Activated CD8-positive, alpha-beta memory T cell treated with anti-CD3 and anti-CD28 coated beads, Interleukin-2, amount 50 U/mL, for 1 hour (primary cell): ENCODE results near the gene PIH1D1.

Experiments
- DNase-seq: peaks from one replicate; pipeline ENCODE4 v3.0.0-alpha.2; 2020; ENCODE audit errors: extremely low read depth

Gene PIH1D1

GRCh38 chr19:49434907-49435583 lies 16.6 kb downstream of the PIH1D1 start:
- DNase-seq = no peak

- DNase-seq = no peak
These were observed 18.2 kb downstream of the PIH1D1 start for GRCh38 chr19:49433240-49433901.

GRCh38 chr19:49432141-49433073 lies 19.2 kb downstream of the PIH1D1 start:
- DNase-seq = no peak

GRCh38 chr19:49431330-49431749 lies 20.3 kb downstream of the PIH1D1 start:
- DNase-seq = no peak

- no peak for DNase-seq
These were observed 20.8 kb downstream of the PIH1D1 start for GRCh38 chr19:49430678-49431329.

- no peak for DNase-seq
These were observed 21.4 kb downstream of the PIH1D1 start for GRCh38 chr19:49430172-49430677.

- no peak for DNase-seq
These were observed 22.8 kb downstream of the PIH1D1 start for GRCh38 chr19:49428547-49429451.

- no peak for DNase-seq
These were observed 23.6 kb downstream of the PIH1D1 start for GRCh38 chr19:49427855-49428546.

GRCh38 chr19:49427339-49427738 lies 24.3 kb downstream of the PIH1D1 start:
- DNase-seq = no peak

- DNase-seq = no peak
These were observed 25.6 kb downstream of the PIH1D1 start for GRCh38 chr19:49425922-49426592.

GRCh38 chr19:49425178-49425577 lies 26.4 kb downstream of the PIH1D1 start, which contains the start of gene GFY:
Gene GFY (plus strand): TSS chr19:49425388. CDS start chr19:49426431, 1,043 bp downstream.
- DNase-seq = no peak

GRCh38 chr19:49423985-49424303 lies 27.7 kb downstream of the PIH1D1 start:
- DNase-seq = no peak

GRCh38 chr19:49423071-49423984 lies 28.3 kb downstream of the PIH1D1 start, which contains the start of gene PTH2:
Gene PTH2 (minus strand): TSS chr19:49423441. CDS start chr19:49423339, 102 bp downstream.
- no peak for DNase-seq

GRCh38 chr19:49422407-49423070 lies 29.1 kb downstream of the PIH1D1 start:
- DNase-seq = no peak

GRCh38 chr19:49421878-49422202 lies 29.8 kb downstream of the PIH1D1 start:
- no peak for DNase-seq

GRCh38 chr19:49421039-49421877 lies 30.4 kb downstream of the PIH1D1 start:
- no peak for DNase-seq

GRCh38 chr19:49420227-49420626 lies 31.4 kb downstream of the PIH1D1 start:
- DNase-seq = no peak
